ENCODE measurements around the gene ARHGAP15. TPM values are rescaled to one million over a fixed set of nuclear protein-coding genes. Genes with fewer than 3 reads are reported as not detected.

Gene ARHGAP15
- total and polyA plus RNA-seq, 2 experiments from 2014 or later: 0.26 TPM; not detected in 1

DNA sequence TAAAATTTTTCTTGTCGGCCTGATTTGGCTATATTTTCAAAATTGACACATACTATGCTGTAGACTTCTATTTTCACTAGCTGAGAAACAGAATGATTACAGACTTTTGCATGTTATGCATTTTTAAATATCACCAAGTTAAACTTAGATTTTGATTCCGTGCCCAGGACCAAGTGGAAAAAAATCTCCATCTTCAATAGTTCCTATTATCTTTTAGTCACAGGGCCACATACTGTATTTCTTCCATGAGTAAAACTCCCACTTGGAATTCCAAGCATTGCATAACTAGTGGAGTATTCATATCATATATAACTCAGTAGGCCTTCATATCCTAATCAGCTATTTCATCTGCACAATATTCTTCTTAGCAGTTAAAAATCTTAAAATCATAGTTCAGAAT, 470.9 kb downstream of the ARHGAP15 start:
- H3K27me3 Mint-ChIP-seq (ENCODE audit: insufficient read depth, low read depth, poor library complexity): no peaks in the 10 kb centered on the region
- H4K20me1 ChIP-seq (replicated peaks; ENCODE audit: insufficient read depth): no peaks in the 10 kb centered on the region
- H3K4me1 ChIP-seq (ENCODE audit: insufficient read depth): peaks cover 24% of the 10 kb centered on the region
- no peak overlapping the region for H2AFZ ChIP-seq
- no peaks in the 10 kb centered on the region for H3K9me2 ChIP-seq (ENCODE audit: insufficient read depth)
- H3K27ac ChIP-seq (ENCODE audit: low read depth): no peak overlapping the region
- H3K4me3 ChIP-seq: no peak overlapping the region
- H3K4me2 ChIP-seq: no peak overlapping the region
- no peaks in the 10 kb centered on the region for H3K27me3 ChIP-seq (ENCODE audit: insufficient read depth)
- no peaks in the 10 kb centered on the region for H3K36me3 ChIP-seq (ENCODE audit: insufficient read depth)
- H3K27ac Mint-ChIP-seq: no peak overlapping the region
- H3K36me3 Mint-ChIP-seq (ENCODE audit: low read depth): no peaks in the 10 kb centered on the region
- H3K4me1 Mint-ChIP-seq: peaks cover 29% of the 10 kb centered on the region
- ATAC-seq (no peak), DNase-seq (ENCODE audit: low spot score) (no peak)
- H3K4me3 Mint-ChIP-seq: no peak overlapping the region
- H3K79me2 ChIP-seq (replicated peaks; ENCODE audit: insufficient read depth): no peaks in the 10 kb centered on the region
- no peaks in the 10 kb centered on the region for H3F3A ChIP-seq (replicated peaks; ENCODE audit: low read depth)
- TF ChIP-seq STAT1 (IDR thresholded peaks at IDR 0.05; ENCODE audit: unreplicated experiment): no peak
- TF ChIP-seq, protein P1, sequence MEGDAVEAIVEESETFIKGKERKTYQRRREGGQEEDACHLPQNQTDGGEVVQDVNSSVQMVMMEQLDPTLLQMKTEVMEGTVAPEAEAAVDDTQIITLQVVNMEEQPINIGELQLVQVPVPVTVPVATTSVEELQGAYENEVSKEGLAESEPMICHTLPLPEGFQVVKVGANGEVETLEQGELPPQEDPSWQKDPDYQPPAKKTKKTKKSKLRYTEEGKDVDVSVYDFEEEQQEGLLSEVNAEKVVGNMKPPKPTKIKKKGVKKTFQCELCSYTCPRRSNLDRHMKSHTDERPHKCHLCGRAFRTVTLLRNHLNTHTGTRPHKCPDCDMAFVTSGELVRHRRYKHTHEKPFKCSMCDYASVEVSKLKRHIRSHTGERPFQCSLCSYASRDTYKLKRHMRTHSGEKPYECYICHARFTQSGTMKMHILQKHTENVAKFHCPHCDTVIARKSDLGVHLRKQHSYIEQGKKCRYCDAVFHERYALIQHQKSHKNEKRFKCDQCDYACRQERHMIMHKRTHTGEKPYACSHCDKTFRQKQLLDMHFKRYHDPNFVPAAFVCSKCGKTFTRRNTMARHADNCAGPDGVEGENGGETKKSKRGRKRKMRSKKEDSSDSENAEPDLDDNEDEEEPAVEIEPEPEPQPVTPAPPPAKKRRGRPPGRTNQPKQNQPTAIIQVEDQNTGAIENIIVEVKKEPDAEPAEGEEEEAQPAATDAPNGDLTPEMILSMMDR (conservative IDR thresholded peaks at IDR 0.05; ENCODE audit: low read depth in 2 of 2): no peak
- TF ChIP-seq JUNB (IDR thresholded peaks at IDR 0.05; ENCODE audit: unreplicated experiment): no peak
- no peak for TF ChIP-seq CREB1 (CRISPR knock-in tag; IDR thresholded peaks at IDR 0.05; ENCODE audit: low read depth)
- TF ChIP-seq, protein P2, sequence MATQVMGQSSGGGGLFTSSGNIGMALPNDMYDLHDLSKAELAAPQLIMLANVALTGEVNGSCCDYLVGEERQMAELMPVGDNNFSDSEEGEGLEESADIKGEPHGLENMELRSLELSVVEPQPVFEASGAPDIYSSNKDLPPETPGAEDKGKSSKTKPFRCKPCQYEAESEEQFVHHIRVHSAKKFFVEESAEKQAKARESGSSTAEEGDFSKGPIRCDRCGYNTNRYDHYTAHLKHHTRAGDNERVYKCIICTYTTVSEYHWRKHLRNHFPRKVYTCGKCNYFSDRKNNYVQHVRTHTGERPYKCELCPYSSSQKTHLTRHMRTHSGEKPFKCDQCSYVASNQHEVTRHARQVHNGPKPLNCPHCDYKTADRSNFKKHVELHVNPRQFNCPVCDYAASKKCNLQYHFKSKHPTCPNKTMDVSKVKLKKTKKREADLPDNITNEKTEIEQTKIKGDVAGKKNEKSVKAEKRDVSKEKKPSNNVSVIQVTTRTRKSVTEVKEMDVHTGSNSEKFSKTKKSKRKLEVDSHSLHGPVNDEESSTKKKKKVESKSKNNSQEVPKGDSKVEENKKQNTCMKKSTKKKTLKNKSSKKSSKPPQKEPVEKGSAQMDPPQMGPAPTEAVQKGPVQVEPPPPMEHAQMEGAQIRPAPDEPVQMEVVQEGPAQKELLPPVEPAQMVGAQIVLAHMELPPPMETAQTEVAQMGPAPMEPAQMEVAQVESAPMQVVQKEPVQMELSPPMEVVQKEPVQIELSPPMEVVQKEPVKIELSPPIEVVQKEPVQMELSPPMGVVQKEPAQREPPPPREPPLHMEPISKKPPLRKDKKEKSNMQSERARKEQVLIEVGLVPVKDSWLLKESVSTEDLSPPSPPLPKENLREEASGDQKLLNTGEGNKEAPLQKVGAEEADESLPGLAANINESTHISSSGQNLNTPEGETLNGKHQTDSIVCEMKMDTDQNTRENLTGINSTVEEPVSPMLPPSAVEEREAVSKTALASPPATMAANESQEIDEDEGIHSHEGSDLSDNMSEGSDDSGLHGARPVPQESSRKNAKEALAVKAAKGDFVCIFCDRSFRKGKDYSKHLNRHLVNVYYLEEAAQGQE (IDR thresholded peaks at IDR 0.05; ENCODE audit: unreplicated experiment): no peak
- TF ChIP-seq NANOG (IDR thresholded peaks at IDR 0.05; ENCODE audit: borderline replicate concordance): no peak
- TF ChIP-seq, protein P3, sequence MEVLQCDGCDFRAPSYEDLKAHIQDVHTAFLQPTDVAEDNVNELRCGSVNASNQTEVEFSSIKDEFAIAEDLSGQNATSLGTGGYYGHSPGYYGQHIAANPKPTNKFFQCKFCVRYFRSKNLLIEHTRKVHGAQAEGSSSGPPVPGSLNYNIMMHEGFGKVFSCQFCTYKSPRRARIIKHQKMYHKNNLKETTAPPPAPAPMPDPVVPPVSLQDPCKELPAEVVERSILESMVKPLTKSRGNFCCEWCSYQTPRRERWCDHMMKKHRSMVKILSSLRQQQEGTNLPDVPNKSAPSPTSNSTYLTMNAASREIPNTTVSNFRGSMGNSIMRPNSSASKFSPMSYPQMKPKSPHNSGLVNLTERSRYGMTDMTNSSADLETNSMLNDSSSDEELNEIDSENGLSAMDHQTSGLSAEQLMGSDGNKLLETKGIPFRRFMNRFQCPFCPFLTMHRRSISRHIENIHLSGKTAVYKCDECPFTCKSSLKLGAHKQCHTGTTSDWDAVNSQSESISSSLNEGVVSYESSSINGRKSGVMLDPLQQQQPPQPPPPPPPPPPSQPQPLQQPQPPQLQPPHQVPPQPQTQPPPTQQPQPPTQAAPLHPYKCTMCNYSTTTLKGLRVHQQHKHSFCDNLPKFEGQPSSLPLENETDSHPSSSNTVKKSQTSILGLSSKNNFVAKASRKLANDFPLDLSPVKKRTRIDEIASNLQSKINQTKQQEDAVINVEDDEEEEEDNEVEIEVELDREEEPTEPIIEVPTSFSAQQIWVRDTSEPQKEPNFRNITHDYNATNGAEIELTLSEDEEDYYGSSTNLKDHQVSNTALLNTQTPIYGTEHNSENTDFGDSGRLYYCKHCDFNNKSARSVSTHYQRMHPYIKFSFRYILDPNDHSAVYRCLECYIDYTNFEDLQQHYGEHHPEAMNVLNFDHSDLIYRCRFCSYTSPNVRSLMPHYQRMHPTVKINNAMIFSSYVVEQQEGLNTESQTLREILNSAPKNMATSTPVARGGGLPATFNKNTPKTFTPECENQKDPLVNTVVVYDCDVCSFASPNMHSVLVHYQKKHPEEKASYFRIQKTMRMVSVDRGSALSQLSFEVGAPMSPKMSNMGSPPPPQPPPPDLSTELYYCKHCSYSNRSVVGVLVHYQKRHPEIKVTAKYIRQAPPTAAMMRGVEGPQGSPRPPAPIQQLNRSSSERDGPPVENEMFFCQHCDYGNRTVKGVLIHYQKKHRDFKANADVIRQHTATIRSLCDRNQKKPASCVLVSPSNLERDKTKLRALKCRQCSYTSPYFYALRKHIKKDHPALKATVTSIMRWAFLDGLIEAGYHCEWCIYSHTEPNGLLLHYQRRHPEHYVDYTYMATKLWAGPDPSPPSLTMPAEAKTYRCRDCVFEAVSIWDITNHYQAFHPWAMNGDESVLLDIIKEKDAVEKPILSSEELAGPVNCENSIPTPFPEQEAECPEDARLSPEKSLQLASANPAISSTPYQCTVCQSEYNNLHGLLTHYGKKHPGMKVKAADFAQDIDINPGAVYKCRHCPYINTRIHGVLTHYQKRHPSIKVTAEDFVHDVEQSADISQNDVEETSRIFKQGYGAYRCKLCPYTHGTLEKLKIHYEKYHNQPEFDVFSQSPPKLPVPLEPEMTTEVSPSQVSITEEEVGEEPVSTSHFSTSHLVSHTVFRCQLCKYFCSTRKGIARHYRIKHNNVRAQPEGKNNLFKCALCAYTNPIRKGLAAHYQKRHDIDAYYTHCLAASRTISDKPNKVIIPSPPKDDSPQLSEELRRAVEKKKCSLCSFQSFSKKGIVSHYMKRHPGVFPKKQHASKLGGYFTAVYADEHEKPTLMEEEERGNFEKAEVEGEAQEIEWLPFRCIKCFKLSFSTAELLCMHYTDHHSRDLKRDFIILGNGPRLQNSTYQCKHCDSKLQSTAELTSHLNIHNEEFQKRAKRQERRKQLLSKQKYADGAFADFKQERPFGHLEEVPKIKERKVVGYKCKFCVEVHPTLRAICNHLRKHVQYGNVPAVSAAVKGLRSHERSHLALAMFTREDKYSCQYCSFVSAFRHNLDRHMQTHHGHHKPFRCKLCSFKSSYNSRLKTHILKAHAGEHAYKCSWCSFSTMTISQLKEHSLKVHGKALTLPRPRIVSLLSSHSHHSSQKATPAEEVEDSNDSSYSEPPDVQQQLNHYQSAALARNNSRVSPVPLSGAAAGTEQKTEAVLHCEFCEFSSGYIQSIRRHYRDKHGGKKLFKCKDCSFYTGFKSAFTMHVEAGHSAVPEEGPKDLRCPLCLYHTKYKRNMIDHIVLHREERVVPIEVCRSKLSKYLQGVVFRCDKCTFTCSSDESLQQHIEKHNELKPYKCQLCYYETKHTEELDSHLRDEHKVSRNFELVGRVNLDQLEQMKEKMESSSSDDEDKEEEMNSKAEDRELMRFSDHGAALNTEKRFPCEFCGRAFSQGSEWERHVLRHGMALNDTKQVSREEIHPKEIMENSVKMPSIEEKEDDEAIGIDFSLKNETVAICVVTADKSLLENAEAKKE (CRISPR knock-in tag; IDR thresholded peaks at IDR 0.05): no peak
- no peak for TF ChIP-seq EZH2phosphoT487 (IDR thresholded peaks at IDR 0.05; ENCODE audit: unreplicated experiment)
- TF ChIP-seq POLR2AphosphoS5 (IDR thresholded peaks at IDR 0.05; ENCODE audit: low read depth): no peak
- TF ChIP-seq ZNF331 (CRISPR knock-in tag; IDR thresholded peaks at IDR 0.05; ENCODE audit: low read depth): no peak
- TF ChIP-seq EZH2 (IDR thresholded peaks at IDR 0.05; ENCODE audit: low read depth, unreplicated experiment): no peak
- TF ChIP-seq ZNF114 (CRISPR knock-in tag; IDR thresholded peaks at IDR 0.05): no peak
- TF ChIP-seq, protein P4, sequence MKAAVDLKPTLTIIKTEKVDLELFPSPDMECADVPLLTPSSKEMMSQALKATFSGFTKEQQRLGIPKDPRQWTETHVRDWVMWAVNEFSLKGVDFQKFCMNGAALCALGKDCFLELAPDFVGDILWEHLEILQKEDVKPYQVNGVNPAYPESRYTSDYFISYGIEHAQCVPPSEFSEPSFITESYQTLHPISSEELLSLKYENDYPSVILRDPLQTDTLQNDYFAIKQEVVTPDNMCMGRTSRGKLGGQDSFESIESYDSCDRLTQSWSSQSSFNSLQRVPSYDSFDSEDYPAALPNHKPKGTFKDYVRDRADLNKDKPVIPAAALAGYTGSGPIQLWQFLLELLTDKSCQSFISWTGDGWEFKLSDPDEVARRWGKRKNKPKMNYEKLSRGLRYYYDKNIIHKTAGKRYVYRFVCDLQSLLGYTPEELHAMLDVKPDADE (IDR thresholded peaks at IDR 0.05): no peak
- H3K9me3 Mint-ChIP-seq: no peaks in the 10 kb centered on the region

Data from GM23338 (cell line).